B cell (primary cell): ENCODE data around the gene ECHDC3. TPM values are rescaled to one million over a fixed set of nuclear protein-coding genes. Genes with fewer than 3 reads are reported as not detected.

ENCODE experiments used
- ATAC-seq: fragments of 200-7000 bp; cut with Tn5 transposase; one replicate; pipeline ENCODE4 v1.10.0; 2021; ENCODE audit warnings: low read depth, mild to moderate bottlenecking, moderate number of reproducible peaks, moderate library complexity
- CTCF ChIA-PET: fragments of 350-600 bp; sonication (Branson Sonifier 250); formaldehyde crosslinking; loops from one replicate; lab custom pipeline; 2021; ENCODE audit warnings: antibody characterized with exemption, inconsistent platforms; lab: Charles Lee
- POLR2A ChIA-PET: fragments of 350-600 bp; sonication (Branson Sonifier 250); formaldehyde crosslinking; loops from one replicate; lab custom pipeline; 2021; ENCODE audit warnings: antibody characterized with exemption; lab: Charles Lee
- DNase-seq: peaks from one replicate; pipeline ENCODE4 v3.0.0; 2013
- H2AFZ ChIP-seq: 2 replicates; pipeline ENCODE4 v1.6.1; 2012; ENCODE audit warnings: mild to moderate bottlenecking, low read depth, low read length; ENCODE audit not compliant: insufficient read depth, poor library complexity, severe bottlenecking
- H3K27ac ChIP-seq, 2 donors: 1 replicate in 1 of 2; 2 replicates in 1 of 2; pipeline ENCODE4 v1.5.1; 2012 to 2013; ENCODE audit warnings: low read length in 2 of 2, mild to moderate bottlenecking in 2 of 2, moderate library complexity in 1 of 2
- H3K27me3 ChIP-seq, 4 experiments: fragments of 200-600 bp in 1 of 4; sonication (generic) in 1 of 4; replicated peaks in 1 of 4; 1 replicate in 2 of 4; 2 replicates in 2 of 4; pipeline versions ENCODE4 v1.6.1 to v1.7.0; 2013 to 2016; ENCODE audit warnings: low read length in 3 of 4, mild to moderate bottlenecking in 2 of 4, mixed read lengths in 1 of 4, moderate library complexity in 1 of 4; ENCODE audit not compliant: insufficient read depth in 4 of 4, control insufficient read depth in 3 of 4; ENCODE audit errors: control extremely low read depth in 1 of 4
- H3K36me3 ChIP-seq, 2 experiments: replicated peaks in 1 of 2; 1 replicate in 1 of 2; 2 replicates in 1 of 2; pipeline versions ENCODE4 v1.6.1 to v1.7.1; 2013; ENCODE audit warnings: low read length in 1 of 2; ENCODE audit not compliant: insufficient read depth in 2 of 2, control insufficient read depth in 1 of 2; ENCODE audit errors: control extremely low read depth in 1 of 2, extremely low read depth in 1 of 2
- H3K4me1 ChIP-seq, 2 donors: fragments of 200-600 bp in 1 of 2; sonication (generic) in 1 of 2; 1 replicate in 1 of 2; 2 replicates in 1 of 2; pipeline versions ENCODE4 v1.5.1 to v1.6.1; 2013 to 2017; ENCODE audit warnings: low read length in 2 of 2; ENCODE audit not compliant: control insufficient read depth in 2 of 2, insufficient read depth in 2 of 2
- H3K4me2 ChIP-seq: replicated peaks from 2 replicates; pipeline ENCODE3; 2012; ENCODE audit warnings: mild to moderate bottlenecking, low read depth, low read length; ENCODE audit not compliant: poor library complexity, severe bottlenecking
- H3K4me3 ChIP-seq, 5 experiments: fragments of 200-600 bp in 1 of 5; sonication (generic) in 1 of 5; 1 replicate in 3 of 5; 2 replicates in 2 of 5; pipeline versions ENCODE4 v1.5.1 to v1.7.0; 2011 to 2016; ENCODE audit warnings: low read length in 4 of 5, mild to moderate bottlenecking in 4 of 5, low read depth in 2 of 5, control low read depth in 1 of 5, moderate library complexity in 1 of 5; ENCODE audit not compliant: insufficient read depth in 1 of 5; ENCODE audit errors: control extremely low read depth in 1 of 5, extremely low read depth in 1 of 5
- H3K79me2 ChIP-seq: fragments of 200-600 bp; sonication (generic); one replicate; pipeline ENCODE4 v1.6.0; 2016; ENCODE audit warnings: low read length; ENCODE audit not compliant: control insufficient read depth, insufficient read depth
- H3K9ac ChIP-seq: fragments of 200-600 bp; sonication (generic); 2 replicates; pipeline ENCODE4 v1.6.1; 2017; ENCODE audit warnings: mild to moderate bottlenecking, low read length, moderate library complexity
- H3K9me3 ChIP-seq, 3 donors: one replicate each; pipeline versions ENCODE4 v1.6.1 to v1.7.1; 2013; ENCODE audit warnings: low read length in 2 of 3; ENCODE audit not compliant: control insufficient read depth in 2 of 3, insufficient read depth in 1 of 3; ENCODE audit errors: control extremely low read depth in 1 of 3
- H4K20me1 ChIP-seq: 2 replicates; pipeline ENCODE4 v1.6.0; 2012; ENCODE audit warnings: mild to moderate bottlenecking, low read length; ENCODE audit not compliant: insufficient read depth, control insufficient read depth, poor library complexity, severe bottlenecking
- H3K27ac Mint-ChIP-seq: one replicate; pipeline ENCODE4 v1.8.0; 2021; ENCODE audit warnings: mixed read lengths
- H3K27me3 Mint-ChIP-seq: one replicate; pipeline ENCODE4 v1.8.0; 2021; ENCODE audit warnings: mixed read lengths
- H3K4me1 Mint-ChIP-seq: one replicate; pipeline ENCODE4 v1.8.0; 2021; ENCODE audit warnings: mixed read lengths
- H3K4me3 Mint-ChIP-seq: one replicate; pipeline ENCODE4 v1.8.0; 2021; ENCODE audit warnings: mixed read lengths
- H3K9me3 Mint-ChIP-seq: one replicate; pipeline ENCODE4 v1.8.0; 2022; ENCODE audit warnings: mixed read lengths; ENCODE audit not compliant: insufficient read depth
- CTCF ChIP-seq: fragments of 200-600 bp; IDR thresholded peaks from one replicate; pipeline ENCODE4 v1.8.0; 2022; ENCODE audit warnings: antibody characterized with exemption, mild to moderate bottlenecking
- EZH2 ChIP-seq: IDR thresholded peaks from 2 replicates; pipeline ENCODE4 v1.6.1; 2012; ENCODE audit warnings: borderline replicate concordance, low read depth, mild to moderate bottlenecking, moderate library complexity, low read length; ENCODE audit not compliant: insufficient read depth, poor library complexity, severe bottlenecking
- WGBS: methylation state at CpG from one replicate; pipeline ENCODE4 v1.1.5; 2013; ENCODE audit warnings: missing lambda C conversion rate; ENCODE audit not compliant: insufficient coverage; 5-methylcytosine and 5-hydroxymethylcytosine counted together
- intact Hi-C: fragments of 100-400 bp; cut with micrococcal nuclease; formaldehyde crosslinking; loops from one replicate; pipeline ENCODE4 v1.10.0; 2022
- polyA plus RNA-seq: library from polyadenylated mRNA; depleted of rRNA; stranded (reverse); fragments of >200 nt; gene quantifications from 2 replicates; pipeline ENCODE4 v1.2.3, GENCODE V29; 2012
- total RNA-seq, 2 donors: library from RNA; stranded (reverse); fragments of 120-200 nt in 1 of 2; gene quantifications; 1 replicate in 1 of 2; 2 replicates in 1 of 2; pipeline versions ENCODE4 v1.2.3 to v1.2.4, GENCODE V29; 2013 to 2022

ECHDC3 gene
- total and polyA plus RNA-seq, 2 donors (not counting 1 experiment from before 2014, with no cell fraction given) = 3.9 to 9.6 TPM

GRCh38 chr10:11783558-11783865 lies 41.3 kb downstream of the ECHDC3 start:
- no peak for ATAC-seq
- Histone ChIP-seq H3K4me2 (no peak overlapping the region), H3K27me3 (no peaks in the 10 kb centered on the region), H3K4me1 (no peaks in the 10 kb centered on the region), H3K9me3 (peaks cover 0 to 3% (median 0%) of the 10 kb centered on the region in 3 donors), H3K79me2 (no peaks in the 10 kb centered on the region), H2AFZ (no peak overlapping the region), H4K20me1 (no peaks in the 10 kb centered on the region), H3K9ac (no peak overlapping the region), H3K4me3 (no peak overlapping the region), H3K27ac (no peak overlapping the region), H3K36me3 (no peaks in the 10 kb centered on the region)
- intact Hi-C loops = loop anchor here (10.0 kb wide), 1 partner anchor 1291 kb away; no protein-coding TSS in a partner anchor
- Mint-ChIP-seq H3K27ac (no peak overlapping the region), H3K4me1 (peaks cover 1% of the 10 kb centered on the region), H3K4me3 (no peak overlapping the region), H3K27me3 (peaks cover 9% of the 10 kb centered on the region), H3K9me3 (no peaks in the 10 kb centered on the region)
- TF ChIP-seq EZH2 = no peak
- TF ChIP-seq CTCF = no peak
- ChIA-PET POLR2A (no interaction called here), CTCF (interaction anchor here (1.1 to 1.7 kb wide), 7 partner anchors 11 to 1291 kb away, joined by 3 to 8 read pairs (median 5); no protein-coding TSS in a partner anchor)
- no peak for DNase-seq
- WGBS = 93% methylated on average over 7 of the region's 7 CpGs

- Mint-ChIP-seq H3K4me1 (peaks cover 1% of the 10 kb centered on the region), H3K4me3 (no peak overlapping the region), H3K27me3 (peaks cover 12% of the 10 kb centered on the region), H3K27ac (no peak overlapping the region), H3K9me3 (no peaks in the 10 kb centered on the region)
- H3K36me3 ChIP-seq = no peaks in the 10 kb centered on the region
- H3K27ac ChIP-seq = no peak overlapping the region
- no peak for DNase-seq
- H3K9ac ChIP-seq = no peak overlapping the region
- no peaks in the 10 kb centered on the region for H3K9me3 ChIP-seq
- H3K79me2 ChIP-seq = no peaks in the 10 kb centered on the region
- no peaks in the 10 kb centered on the region for H4K20me1 ChIP-seq
- no peak overlapping the region for H2AFZ ChIP-seq
- CTCF ChIA-PET = no interaction called here
- no peak overlapping the region for H3K4me3 ChIP-seq
- H3K4me1 ChIP-seq = no peaks in the 10 kb centered on the region
- WGBS = 98% methylated on average over 9 of the region's 9 CpGs
- intact Hi-C loops = loop anchor here (10.0 kb wide), 1 partner anchor 1287 kb away; no protein-coding TSS in a partner anchor
- POLR2A ChIA-PET = interaction anchor here (0.6 kb wide), 1 partner anchor 1120 kb away, joined by 4 read pairs; no protein-coding TSS in a partner anchor
- TF ChIP-seq CTCF (no peak), EZH2 (no peak)
- ATAC-seq = no peak
- H3K4me2 ChIP-seq = no peak overlapping the region
- H3K27me3 ChIP-seq = peaks cover 0 to 3% (median 0%) of the 10 kb centered on the region in 4 experiments
These were observed 45.2 kb downstream of the ECHDC3 start for GRCh38 chr10:11787374-11787773.
